Esophagus muscularis mucosa (tissue), 3 donors: ENCODE data around the gene DNAJC3.

Source experiments
- EP300 ChIP-seq: sonication (generic); formaldehyde crosslinking; IDR thresholded peaks from one replicate; pipeline ENCODE4 v1.6.1; 2017; ENCODE audit warnings: antibody characterized with exemption
- POLR2AphosphoS5 ChIP-seq, 2 donors: sonication (generic); formaldehyde crosslinking; IDR thresholded peaks; one replicate each; pipeline ENCODE4 v1.6.1; 2017; ENCODE audit warnings: antibody characterized with exemption in 2 of 2

DNA sequence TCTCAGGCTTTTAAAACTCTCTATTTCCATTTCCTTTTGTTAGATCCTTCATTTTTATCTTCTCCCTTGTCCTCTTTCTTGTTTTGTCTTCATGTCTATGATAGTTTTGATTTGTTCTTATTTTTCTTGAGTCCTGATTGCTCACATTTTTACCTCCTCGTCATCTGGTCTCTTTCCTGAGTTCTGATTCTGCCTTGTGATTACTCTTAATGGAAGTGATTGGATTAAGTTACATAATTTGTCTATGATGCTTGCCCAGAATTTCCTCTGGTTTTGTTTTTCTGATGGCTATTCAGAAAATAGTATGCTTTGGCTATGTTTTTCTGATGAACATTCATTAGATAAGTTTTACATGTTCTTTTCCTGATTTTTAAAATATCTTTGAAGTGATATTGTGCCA, 102.6 kb downstream of the DNAJC3 start:
- no peak for TF ChIP-seq POLR2AphosphoS5 (IDR thresholded peaks at IDR 0.05)
- no peak for TF ChIP-seq EP300
